ENCODE data around the gene HSPA4L. TPM values are rescaled to one million over a fixed set of nuclear protein-coding genes. Genes with fewer than 3 reads are reported as not detected.
A peak's percentile ranks its signal among the peaks of the same experiment; 100 is the strongest.

HSPA4L gene
- total RNA-seq, 2 donors from 2014 or later = 4.9 to 5.4 TPM

GRCh38 chr4:127870281-127870680 lies 88.2 kb downstream of the HSPA4L start:
- Histone ChIP-seq H3K27me3 (no peaks in the 10 kb centered on the region), H3K4me1 (peaks cover 0 to 13% of the 10 kb centered on the region in 2 donors), H3K9me3 (no peaks in the 10 kb centered on the region), H3K4me3 (no peak overlapping the region), H3K36me3 (no peaks in the 10 kb centered on the region), H3K27ac (peak overlapping the region in 1 of 2 donors; percentile 29)
- DNase-seq (ENCODE audit: low spot score) = no peak
- no peak for TF ChIP-seq CTCF (IDR thresholded peaks at IDR 0.05)

GRCh38 chr4:127870688-127871087 lies 88.6 kb downstream of the HSPA4L start:
- H3K27ac ChIP-seq = peak overlapping the region in 1 of 2 donors; percentile 29
- H3K9me3 ChIP-seq = no peaks in the 10 kb centered on the region
- DNase-seq (ENCODE audit: low spot score) = no peak
- H3K4me3 ChIP-seq = no peak overlapping the region
- no peak for TF ChIP-seq CTCF (IDR thresholded peaks at IDR 0.05)
- H3K36me3 ChIP-seq = no peaks in the 10 kb centered on the region
- H3K27me3 ChIP-seq = no peaks in the 10 kb centered on the region
- H3K4me1 ChIP-seq = peaks cover 0 to 13% of the 10 kb centered on the region in 2 donors

- H3K4me3 ChIP-seq = no peak overlapping the region
- no peaks in the 10 kb centered on the region for H3K9me3 ChIP-seq
- peaks cover 0 to 5% of the 10 kb centered on the region in 2 donors for H3K4me1 ChIP-seq
- H3K36me3 ChIP-seq = no peaks in the 10 kb centered on the region
- no peaks in the 10 kb centered on the region for H3K27me3 ChIP-seq
- H3K27ac ChIP-seq = no peak overlapping the region
- no peak for TF ChIP-seq CTCF (IDR thresholded peaks at IDR 0.05)
- no peak for DNase-seq (ENCODE audit: low spot score)
These were observed 93.7 kb downstream of the HSPA4L start for GRCh38 chr4:127875791-127876190.

GRCh38 chr4:127880763-127881562 lies 98.8 kb downstream of the HSPA4L start, which contains the start of gene PLK4:
TSS of gene PLK4 (plus strand) at chr4:127880893. CDS start at chr4:127881135, 242 bp downstream.
- Histone ChIP-seq H3K27me3 (no peaks in the 10 kb centered on the region), H3K9me3 (no peaks in the 10 kb centered on the region), H3K4me3 (peak within 1 kb of the TSS; percentile 69 to 87), H3K36me3 (no peaks in the 10 kb centered on the region), H3K4me1 (peaks cover 0 to 10% of the 10 kb centered on the region in 2 donors), H3K27ac (peak within 1 kb of the TSS; percentile 59 to 81)
- peak; percentile 96 for DNase-seq (ENCODE audit: low spot score)
- no peak for TF ChIP-seq CTCF (IDR thresholded peaks at IDR 0.05)

GRCh38 chr4:127881563-127881864 lies 99.4 kb downstream of the HSPA4L start:
- Histone ChIP-seq H3K36me3 (no peaks in the 10 kb centered on the region), H3K27me3 (no peaks in the 10 kb centered on the region), H3K9me3 (no peaks in the 10 kb centered on the region), H3K4me3 (peak overlapping the region; percentile 69 to 87), H3K4me1 (peaks cover 0 to 10% of the 10 kb centered on the region in 2 donors), H3K27ac (no peak overlapping the region)
- no peak for TF ChIP-seq CTCF (IDR thresholded peaks at IDR 0.05)
- no peak for DNase-seq (ENCODE audit: low spot score)

Data from right atrium auricular region (tissue), 2 donors.